ENCODE results near the gene TCTN3. TPM values are rescaled to one million over a fixed set of nuclear protein-coding genes. Genes with fewer than 3 reads are reported as not detected.
"Not testable (repeated sequence)": the region's sequence is repeated elsewhere in the genome, so short reads cannot be mapped to it uniquely, and the experiment has no call there.

The TCTN3 gene
- total RNA-seq, 1 experiment from 2014 or later, result 34.2 TPM

DNA sequence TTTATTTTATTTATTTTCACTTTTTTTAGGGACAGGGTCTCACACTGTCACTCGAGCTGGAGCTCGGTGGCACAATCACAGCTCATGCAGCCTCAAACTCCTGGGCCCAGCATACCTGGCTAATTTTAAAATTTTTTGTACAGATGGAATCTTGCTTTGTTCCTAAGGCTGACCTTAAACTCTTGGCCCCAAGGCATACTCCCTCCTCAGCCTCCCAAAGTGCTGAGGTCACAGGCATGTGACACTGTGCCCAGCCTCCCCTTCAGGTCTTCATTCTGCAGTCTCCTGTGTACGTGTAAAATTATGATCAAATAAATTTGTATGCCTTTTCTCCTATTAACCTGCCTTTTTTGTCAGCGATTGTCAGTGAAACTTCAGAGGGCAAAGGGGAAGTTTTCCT lies 17.8 kb upstream of the TCTN3 start:
- no peaks in the 10 kb centered on the region for H3K9me3 ChIP-seq (replicated peaks)
- no peak overlapping the region for H3K4me3 ChIP-seq
- no peaks in the 10 kb centered on the region for H3K36me3 ChIP-seq
- DNase-seq (ENCODE audit: low read depth in 1 of 2, low spot score in 2 of 2), result no peak
- no peaks in the 10 kb centered on the region for H3K27me3 ChIP-seq (replicated peaks)
- H3K4me1 ChIP-seq (replicated peaks), result no peaks in the 10 kb centered on the region
- H3K27ac ChIP-seq, result no peak overlapping the region

DNA sequence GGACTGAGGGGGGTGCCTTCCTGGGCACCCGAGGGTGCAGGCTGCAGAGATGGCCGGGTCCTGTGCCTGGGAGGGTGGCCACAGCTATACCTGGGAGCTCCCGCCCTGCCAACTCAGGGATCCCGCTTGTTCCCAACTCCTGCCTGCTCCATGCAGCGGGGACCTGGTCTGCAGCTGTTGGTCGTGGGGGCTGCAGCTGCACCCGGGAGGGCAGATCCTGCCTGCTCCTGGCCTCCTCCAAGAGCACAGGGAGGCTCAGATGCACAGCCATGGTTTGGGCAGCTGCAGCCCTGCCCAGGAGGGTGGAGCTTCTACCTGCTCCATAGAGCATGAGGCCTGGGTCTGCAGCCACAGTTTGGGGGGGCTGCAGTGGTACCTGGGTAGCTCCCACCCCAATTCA lies 13.3 kb upstream of the TCTN3 start:
- no peaks in the 10 kb centered on the region for H3K36me3 ChIP-seq
- no peaks in the 10 kb centered on the region for H3K9me3 ChIP-seq (replicated peaks)
- no peak for DNase-seq (ENCODE audit: low read depth in 1 of 2, low spot score in 2 of 2)
- no peak overlapping the region for H3K4me3 ChIP-seq
- no peaks in the 10 kb centered on the region for H3K4me1 ChIP-seq (replicated peaks)
- H3K27me3 ChIP-seq (replicated peaks), result no peaks in the 10 kb centered on the region
- no peak overlapping the region for H3K27ac ChIP-seq

DNA sequence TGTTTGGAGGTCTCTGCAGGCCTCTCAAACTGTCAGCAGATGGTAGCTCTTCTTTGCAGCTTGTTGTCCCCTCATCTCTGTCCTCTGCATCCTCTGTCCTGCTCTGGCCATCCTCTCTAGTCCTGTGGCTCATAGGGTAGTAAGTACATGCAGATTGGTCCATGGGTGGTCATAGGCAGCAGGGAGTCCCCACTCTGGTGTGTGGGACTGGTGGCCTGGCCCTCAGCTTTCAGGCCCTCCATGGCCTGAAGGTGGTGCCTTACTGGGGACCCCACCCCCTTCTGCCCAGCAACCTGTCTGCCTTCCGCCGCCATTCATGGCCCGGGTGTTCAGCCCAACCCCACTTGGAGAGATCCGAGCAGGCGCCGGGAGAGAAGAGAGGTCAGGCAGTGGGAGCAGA lies 12.8 kb upstream of the TCTN3 start:
- H3K4me3 ChIP-seq, result no peak overlapping the region
- no peak overlapping the region for H3K27ac ChIP-seq
- H3K27me3 ChIP-seq (replicated peaks), result no peaks in the 10 kb centered on the region
- H3K36me3 ChIP-seq, result no peaks in the 10 kb centered on the region
- H3K9me3 ChIP-seq (replicated peaks), result no peaks in the 10 kb centered on the region
- H3K4me1 ChIP-seq (replicated peaks), result no peaks in the 10 kb centered on the region
- no peak for DNase-seq (ENCODE audit: low read depth in 1 of 2, low spot score in 2 of 2)

GRCh38 chr10:95698415-95698814 lies 4.7 kb upstream of the TCTN3 start:
- no peak for DNase-seq (ENCODE audit: low read depth in 1 of 2, low spot score in 2 of 2)
- Histone ChIP-seq H3K27ac (no peak overlapping the region), H3K9me3 (replicated peaks) (no peaks in the 10 kb centered on the region), H3K27me3 (replicated peaks) (no peaks in the 10 kb centered on the region), H3K4me1 (replicated peaks) (no peaks in the 10 kb centered on the region), H3K4me3 (no peak overlapping the region), H3K36me3 (peaks cover 3% of the 10 kb centered on the region; the same call in 1 of the 2 replicates)

- Histone ChIP-seq H3K4me1 (replicated peaks) (peaks cover 5% of the 10 kb centered on the region), H3K4me3 (no peak overlapping the region), H3K27me3 (replicated peaks) (no peaks in the 10 kb centered on the region), H3K27ac (no peak overlapping the region), H3K36me3 (peaks cover 7% of the 10 kb centered on the region; the same call in 1 of the 2 replicates), H3K9me3 (replicated peaks) (no peaks in the 10 kb centered on the region)
- no peak for DNase-seq (ENCODE audit: low read depth in 1 of 2, low spot score in 2 of 2)
These were observed 3.7 kb upstream of the TCTN3 start for GRCh38 chr10:95697429-95697828.

DNA sequence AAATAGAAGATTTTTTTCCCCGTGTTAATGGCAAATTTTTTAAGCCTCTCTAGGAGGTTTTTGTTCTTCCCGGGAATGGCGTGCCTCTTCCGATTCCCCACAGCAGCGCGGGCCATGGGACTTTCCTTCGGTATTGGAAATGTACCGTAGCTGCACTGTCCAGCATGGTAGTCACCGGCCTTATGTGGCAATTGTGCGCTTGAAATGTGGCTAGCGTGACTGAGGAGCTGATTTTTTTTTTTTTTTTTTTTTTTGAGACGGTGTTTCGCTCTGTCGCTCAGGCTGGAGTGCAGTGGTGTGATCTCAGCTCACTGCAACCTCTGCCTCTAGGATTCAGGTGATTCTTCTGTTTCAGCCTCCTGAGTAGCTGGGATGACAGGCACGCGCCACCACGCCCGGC lies 938 bp upstream of the TCTN3 start:
- Histone ChIP-seq H3K27me3 (replicated peaks) (no peaks in the 10 kb centered on the region), H3K4me1 (replicated peaks) (peaks cover 5% of the 10 kb centered on the region), H3K36me3 (peaks cover 25% of the 10 kb centered on the region), H3K27ac (no peak overlapping the region), H3K4me3 (no peak overlapping the region), H3K9me3 (replicated peaks) (no peaks in the 10 kb centered on the region)
- no peak for DNase-seq (ENCODE audit: low read depth in 1 of 2, low spot score in 2 of 2)

GRCh38 chr10:95693071-95693667 lies 558 bp downstream of the TCTN3 start:
- DNase-seq (ENCODE audit: low read depth in 1 of 2, low spot score in 2 of 2), result no peak
- H3K4me1 ChIP-seq (replicated peaks), result peaks cover 5% of the 10 kb centered on the region
- H3K9me3 ChIP-seq (replicated peaks), result no peaks in the 10 kb centered on the region
- H3K36me3 ChIP-seq, result peaks cover 38% of the 10 kb centered on the region
- peak overlapping the region; percentile 57 for H3K27ac ChIP-seq
- peak overlapping the region; percentile 77 for H3K4me3 ChIP-seq
- H3K27me3 ChIP-seq (replicated peaks), result no peaks in the 10 kb centered on the region

DNA sequence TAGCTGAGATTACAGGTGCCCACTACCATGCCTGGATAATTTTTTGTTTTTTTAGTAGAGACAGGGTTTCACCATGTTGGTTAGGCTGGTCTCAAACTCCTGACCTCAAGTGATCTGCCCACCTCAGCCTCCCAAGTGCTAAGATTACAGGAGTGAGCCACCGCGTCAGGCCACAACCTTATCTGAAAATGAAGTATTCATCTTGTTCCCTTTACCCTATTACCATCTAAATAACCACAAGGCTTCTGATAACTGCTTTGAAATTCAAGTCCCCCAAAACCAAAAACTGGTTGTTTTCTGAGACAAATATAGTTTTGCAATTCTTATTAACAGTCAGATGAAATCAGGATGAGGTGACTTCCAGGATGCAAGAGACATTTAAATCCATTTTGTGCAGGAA lies 2.4 kb downstream of the TCTN3 start:
- Histone ChIP-seq H3K4me1 (replicated peaks) (peaks cover 5% of the 10 kb centered on the region), H3K9me3 (replicated peaks) (no peaks in the 10 kb centered on the region), H3K27me3 (replicated peaks) (no peaks in the 10 kb centered on the region), H3K27ac (no peak overlapping the region), H3K36me3 (peaks cover 56% of the 10 kb centered on the region), H3K4me3 (no peak overlapping the region)
- no peak for DNase-seq (ENCODE audit: low read depth in 1 of 2, low spot score in 2 of 2)

GRCh38 chr10:95688648-95689047 lies 5.1 kb downstream of the TCTN3 start:
- Histone ChIP-seq H3K9me3 (replicated peaks) (no peaks in the 10 kb centered on the region), H3K4me1 (replicated peaks) (peaks cover 5% of the 10 kb centered on the region), H3K4me3 (no peak overlapping the region), H3K36me3 (peaks cover 77% of the 10 kb centered on the region), H3K27me3 (replicated peaks) (no peaks in the 10 kb centered on the region), H3K27ac (no peak overlapping the region)
- no peak for DNase-seq (ENCODE audit: low read depth in 1 of 2, low spot score in 2 of 2)

- Histone ChIP-seq H3K9me3 (replicated peaks) (no peaks in the 10 kb centered on the region), H3K27ac (no peak overlapping the region), H3K4me3 (no peak overlapping the region), H3K27me3 (replicated peaks) (no peaks in the 10 kb centered on the region), H3K4me1 (replicated peaks) (no peaks in the 10 kb centered on the region), H3K36me3 (peaks cover 77% of the 10 kb centered on the region)
- DNase-seq (ENCODE audit: low read depth in 1 of 2, low spot score in 2 of 2), result no peak
These were observed 9.8 kb downstream of the TCTN3 start for GRCh38 chr10:95683966-95684365.

- H3K9me3 ChIP-seq (replicated peaks), result no peaks in the 10 kb centered on the region
- H3K4me3 ChIP-seq, result no peak overlapping the region
- no peak overlapping the region for H3K27ac ChIP-seq
- no peaks in the 10 kb centered on the region for H3K27me3 ChIP-seq (replicated peaks)
- DNase-seq (ENCODE audit: low read depth in 1 of 2, low spot score in 2 of 2), result no peak
- peaks cover 23% of the 10 kb centered on the region for H3K36me3 ChIP-seq
- no peaks in the 10 kb centered on the region for H3K4me1 ChIP-seq (replicated peaks)
These were observed 18.2 kb downstream of the TCTN3 start for GRCh38 chr10:95675403-95676116.

- H3K9me3 ChIP-seq (replicated peaks), result no peaks in the 10 kb centered on the region
- peaks cover 14% of the 10 kb centered on the region for H3K36me3 ChIP-seq
- no peak overlapping the region for H3K27ac ChIP-seq
- no peaks in the 10 kb centered on the region for H3K27me3 ChIP-seq (replicated peaks)
- no peaks in the 10 kb centered on the region for H3K4me1 ChIP-seq (replicated peaks)
- H3K4me3 ChIP-seq, result no peak overlapping the region
- DNase-seq (ENCODE audit: low read depth in 1 of 2, low spot score in 2 of 2), result no peak
These were observed 19.1 kb downstream of the TCTN3 start for GRCh38 chr10:95674643-95675042.

- H3K27ac ChIP-seq; H3K9me3 ChIP-seq (replicated peaks); H3K36me3 ChIP-seq; DNase-seq (ENCODE audit: low read depth in 1 of 2, low spot score in 2 of 2); H3K4me3 ChIP-seq; H3K4me1 ChIP-seq (replicated peaks); H3K27me3 ChIP-seq (replicated peaks): not testable (repeated sequence)
These were observed 21.1 kb downstream of the TCTN3 start for GRCh38 chr10:95672641-95673040.

DNA sequence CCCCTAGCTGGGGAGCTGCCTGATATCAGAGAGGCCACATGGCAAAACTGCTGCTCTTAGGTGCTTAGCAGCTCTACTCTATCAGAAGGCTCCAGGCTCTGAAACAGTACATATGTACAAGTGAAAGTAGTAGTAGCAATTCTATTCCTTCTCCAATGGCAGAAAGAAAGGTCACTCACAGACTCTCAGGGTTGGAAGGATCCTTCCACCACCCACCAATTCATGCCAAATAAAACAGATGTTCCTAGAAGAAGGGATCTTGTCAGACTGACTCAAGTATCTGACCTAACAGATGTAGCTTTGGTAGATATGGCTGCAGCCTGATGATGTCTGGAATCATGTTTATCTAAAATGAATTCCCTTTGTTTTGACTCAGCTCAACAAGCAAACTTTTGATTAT lies 29.2 kb downstream of the TCTN3 start:
- no peak for DNase-seq (ENCODE audit: low read depth in 1 of 2, low spot score in 2 of 2)
- H3K9me3 ChIP-seq (replicated peaks), result no peaks in the 10 kb centered on the region
- H3K4me1 ChIP-seq (replicated peaks), result peaks cover 3% of the 10 kb centered on the region; the same call in 1 of the 2 replicates
- H3K36me3 ChIP-seq, result peaks cover 6% of the 10 kb centered on the region; the same call in 1 of the 2 replicates
- no peak overlapping the region for H3K4me3 ChIP-seq
- H3K27me3 ChIP-seq (replicated peaks), result no peaks in the 10 kb centered on the region
- no peak overlapping the region for H3K27ac ChIP-seq
